NCI-H345 (cell line): ENCODE measurements around the gene LRMDA.
"Not testable (repeated sequence)": the region's sequence is repeated elsewhere in the genome, so short reads cannot be mapped to it uniquely, and the experiment has no call there.

Experiments
- DNase-seq: peaks from one replicate; lab custom pipeline; 2025; lab: John Stamatoyannopoulos, UW

LRMDA gene

GRCh38 chr10:76554033-76554408 is 1122.6 kb downstream of the LRMDA start:
- no peak for DNase-seq

- no peak for DNase-seq
These were observed 1123.1 kb downstream of the LRMDA start for GRCh38 chr10:76554478-76554877.

GRCh38 chr10:76555067-76555670 is 1123.7 kb downstream of the LRMDA start:
- DNase-seq = no peak

- no peak for DNase-seq
These were observed 1125.9 kb downstream of the LRMDA start for GRCh38 chr10:76557366-76557765.

GRCh38 chr10:76558586-76558985 is 1127.2 kb downstream of the LRMDA start:
- no peak for DNase-seq

- no peak for DNase-seq
These were observed 1127.8 kb downstream of the LRMDA start for GRCh38 chr10:76558996-76559891.

- DNase-seq = no peak
These were observed 1128.4 kb downstream of the LRMDA start for GRCh38 chr10:76559892-76560220.

- DNase-seq = no peak
These were observed 1128.9 kb downstream of the LRMDA start for GRCh38 chr10:76560338-76560737.

GRCh38 chr10:76563286-76563685 is 1131.9 kb downstream of the LRMDA start:
- DNase-seq = no peak

GRCh38 chr10:76572021-76572420 is 1140.6 kb downstream of the LRMDA start:
- no peak for DNase-seq

GRCh38 chr10:76576276-76576962 is 1145.0 kb downstream of the LRMDA start:
- no peak for DNase-seq

- no peak for DNase-seq
These were observed 1146.0 kb downstream of the LRMDA start for GRCh38 chr10:76577455-76577854.

- DNase-seq = no peak
These were observed 1150.3 kb downstream of the LRMDA start for GRCh38 chr10:76581506-76582256.

- DNase-seq = no peak
These were observed 1151.1 kb downstream of the LRMDA start for GRCh38 chr10:76582531-76582930.

GRCh38 chr10:76583711-76584161 is 1152.3 kb downstream of the LRMDA start:
- no peak for DNase-seq

GRCh38 chr10:76584466-76584865 is 1153.0 kb downstream of the LRMDA start:
- DNase-seq = not testable (repeated sequence)
